Measurements from ENCODE around the gene IL1RAPL2. TPM values are rescaled to one million over a fixed set of nuclear protein-coding genes. Genes with fewer than 3 reads are reported as not detected.

IL1RAPL2 gene
- total and polyA plus RNA-seq, 2 of the 4 experiments (the other 2 are of a cell fraction), result 0.03 TPM; not detected in 1

DNA sequence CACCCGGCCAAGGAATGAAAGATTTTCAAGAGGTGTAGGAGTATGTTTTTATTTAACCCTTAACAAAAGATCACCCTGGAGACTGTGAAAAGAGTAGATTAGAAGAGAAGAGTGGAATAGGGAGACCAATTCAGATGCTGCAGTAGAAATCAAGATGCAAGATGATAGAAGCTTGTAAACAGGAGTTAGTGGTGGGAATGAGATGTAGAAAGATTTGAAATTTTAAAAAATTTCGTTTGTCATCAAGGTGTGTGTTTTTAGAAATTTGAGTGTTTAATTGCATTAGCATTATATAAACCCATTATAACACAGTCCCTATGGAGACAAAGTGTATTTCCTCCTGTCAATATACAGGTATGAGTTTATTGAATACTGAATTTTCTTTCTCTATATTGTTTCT, 42.1 kb upstream of the IL1RAPL2 start:
- no peaks in the 10 kb centered on the region for H3K79me1 ChIP-seq (ENCODE audit: low read depth in 1 of 2, low read length in 2 of 2)
- H3K56ac ChIP-seq (ENCODE audit: extremely low read depth, insufficient read depth, low read length), result no peak overlapping the region
- ChIA-PET POLR2A (ENCODE audit: unreplicated experiment) (no interaction called here), CTCF (no interaction called here)
- no peaks in the 10 kb centered on the region for H3K4me1 ChIP-seq (ENCODE audit: control insufficient read depth, insufficient read depth, low read length)
- no peak for DNase-seq
- no peak overlapping the region for H3K27ac ChIP-seq (ENCODE audit: insufficient read depth, low read length)
- no peaks in the 10 kb centered on the region for H3K9me1 ChIP-seq (ENCODE audit: insufficient read depth, low read length)
- no TSS peak for BruUV-seq (replicated peaks)
- H3K27me3 ChIP-seq (ENCODE audit: control insufficient read depth, insufficient read depth, low read length), result peaks cover 1% of the 10 kb centered on the region; the same call in 1 of the 2 replicates
- H3K18ac ChIP-seq (ENCODE audit: low read depth, low read length), result no peak overlapping the region
- no peak overlapping the region for H3K9ac ChIP-seq (ENCODE audit: low read depth, low read length)
- H2AK9ac ChIP-seq (replicated peaks; ENCODE audit: low read depth, low read length, poor library complexity), result no peak overlapping the region
- H4K91ac ChIP-seq (ENCODE audit: insufficient read depth, low read depth, low read length), result no peak overlapping the region
- dilution Hi-C loops (cut with HindIII; ENCODE audit: low sequenced_read_pairs, unreplicated experiment) (no loop called here), intact Hi-C loops (cut with micrococcal nuclease) (no loop called here), in situ Hi-C loops (cut with MboI; ENCODE audit: low sequenced_read_pairs) (no loop called here)
- no peak overlapping the region for H2BK120ac ChIP-seq (ENCODE audit: low read depth, low read length)
- no peaks in the 10 kb centered on the region for H4K20me1 ChIP-seq (ENCODE audit: insufficient read depth, low read length)
- no peak overlapping the region for H2BK15ac ChIP-seq (ENCODE audit: low read depth, low read length)
- H3K4ac ChIP-seq (ENCODE audit: low read depth, low read length), result no peak overlapping the region
- no peak overlapping the region for H2AK5ac ChIP-seq (ENCODE audit: low read depth, low read length)
- no peak overlapping the region for H2AFZ ChIP-seq (replicated peaks; ENCODE audit: low read length, poor library complexity)
- H3K4me2 ChIP-seq (ENCODE audit: low read depth, low read length), result no peak overlapping the region
- no peak overlapping the region for H4K5ac ChIP-seq (ENCODE audit: low read depth, low read length)
- no peak overlapping the region for H2BK20ac ChIP-seq (ENCODE audit: low read depth, low read length)
- no peak overlapping the region for H3K23ac ChIP-seq (ENCODE audit: low read depth, low read length)
- H2BK5ac ChIP-seq (ENCODE audit: low read depth, low read length, poor library complexity, severe bottlenecking), result no peak overlapping the region
- H3K9me3 ChIP-seq (ENCODE audit: control insufficient read depth, insufficient read depth, low read length), result no peaks in the 10 kb centered on the region
- TF ChIP-seq CTCF (conservative IDR thresholded peaks at IDR 0.05; ENCODE audit: low read depth, low read length) (no peak), MXI1 (IDR thresholded peaks at IDR 0.05; ENCODE audit: borderline replicate concordance, low read depth, low read length) (no peak), RAD21 (IDR thresholded peaks at IDR 0.05; ENCODE audit: low read length) (no peak), CEBPB (IDR thresholded peaks at IDR 0.05; ENCODE audit: low read depth, low read length) (no peak), MAFK (IDR thresholded peaks at IDR 0.05; ENCODE audit: low read depth, low read length) (no peak), FOS (IDR thresholded peaks at IDR 0.05; ENCODE audit: low read depth, low read length) (no peak), CHD1 (IDR thresholded peaks at IDR 0.05; ENCODE audit: low read depth, low read length) (no peak), SMC3 (IDR thresholded peaks at IDR 0.05; ENCODE audit: low read depth, low read length) (no peak), POLR2A (IDR thresholded peaks at IDR 0.05; ENCODE audit: low read depth, low read length) (no peak), RFX5 (IDR thresholded peaks at IDR 0.05; ENCODE audit: low read depth, low read length) (no peak), MAZ (IDR thresholded peaks at IDR 0.05; ENCODE audit: borderline replicate concordance, low read depth, low read length) (no peak), NFE2L2 (IDR thresholded peaks at IDR 0.05; ENCODE audit: low read depth, low read length) (no peak), RCOR1 (IDR thresholded peaks at IDR 0.05; ENCODE audit: insufficient replicate concordance, low read length) (no peak), BHLHE40 (IDR thresholded peaks at IDR 0.05; ENCODE audit: low read depth, low read length) (no peak)
- TF ChIP-seq, protein P1, sequence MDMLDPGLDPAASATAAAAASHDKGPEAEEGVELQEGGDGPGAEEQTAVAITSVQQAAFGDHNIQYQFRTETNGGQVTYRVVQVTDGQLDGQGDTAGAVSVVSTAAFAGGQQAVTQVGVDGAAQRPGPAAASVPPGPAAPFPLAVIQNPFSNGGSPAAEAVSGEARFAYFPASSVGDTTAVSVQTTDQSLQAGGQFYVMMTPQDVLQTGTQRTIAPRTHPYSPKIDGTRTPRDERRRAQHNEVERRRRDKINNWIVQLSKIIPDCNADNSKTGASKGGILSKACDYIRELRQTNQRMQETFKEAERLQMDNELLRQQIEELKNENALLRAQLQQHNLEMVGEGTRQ (IDR thresholded peaks at IDR 0.05; ENCODE audit: low read depth, low read length), result no peak
- TF ChIP-seq, protein P2, sequence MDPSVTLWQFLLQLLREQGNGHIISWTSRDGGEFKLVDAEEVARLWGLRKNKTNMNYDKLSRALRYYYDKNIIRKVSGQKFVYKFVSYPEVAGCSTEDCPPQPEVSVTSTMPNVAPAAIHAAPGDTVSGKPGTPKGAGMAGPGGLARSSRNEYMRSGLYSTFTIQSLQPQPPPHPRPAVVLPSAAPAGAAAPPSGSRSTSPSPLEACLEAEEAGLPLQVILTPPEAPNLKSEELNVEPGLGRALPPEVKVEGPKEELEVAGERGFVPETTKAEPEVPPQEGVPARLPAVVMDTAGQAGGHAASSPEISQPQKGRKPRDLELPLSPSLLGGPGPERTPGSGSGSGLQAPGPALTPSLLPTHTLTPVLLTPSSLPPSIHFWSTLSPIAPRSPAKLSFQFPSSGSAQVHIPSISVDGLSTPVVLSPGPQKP (IDR thresholded peaks at IDR 0.05; ENCODE audit: borderline replicate concordance, low read depth, low read length), result no peak
- H3K4me3 ChIP-seq (ENCODE audit: insufficient read depth, low read depth, low read length), result no peak overlapping the region
- no peak overlapping the region for H4K8ac ChIP-seq (ENCODE audit: low read depth in 2 of 2, low read length in 2 of 2)
- no peak for ATAC-seq (ENCODE audit: low read depth)
- 100% methylated on average over 1 of the region's 2 CpGs; no CpG with 5 or more reads in 1 of the 2 experiments for WGBS, 2 experiments (ENCODE audit: extremely low coverage in 2 of 2, insufficient read length in 1 of 2)
- no peaks in the 10 kb centered on the region for H3K36me3 ChIP-seq (ENCODE audit: control insufficient read depth, insufficient read depth, low read length)
- no peak overlapping the region for H3K14ac ChIP-seq (replicated peaks; ENCODE audit: low read depth, low read length)
